CD4-positive, alpha-beta T cell treated with Interleukin-10 for 1 hour (primary cell): ENCODE data around the gene SLC12A2.

Experiments used
- DNase-seq: peaks from one replicate; pipeline ENCODE4 v3.0.0-alpha.2; 2020

SLC12A2 gene

GRCh38 chr5:128234928-128235641, 151.5 kb downstream of the SLC12A2 start:
- no peak for DNase-seq

GRCh38 chr5:128236334-128236733, 152.8 kb downstream of the SLC12A2 start:
- no peak for DNase-seq

GRCh38 chr5:128237000-128237399, 153.4 kb downstream of the SLC12A2 start:
- no peak for DNase-seq

- no peak for DNase-seq
Observed at GRCh38 chr5:128237546-128237945, 154.0 kb downstream of the SLC12A2 start.
